ENCODE measurements around the gene ERICH3.
"Not testable (repeated sequence)": the region's sequence is repeated elsewhere in the genome, so short reads cannot be mapped to it uniquely, and the experiment has no call there.

Gene ERICH3

DNA sequence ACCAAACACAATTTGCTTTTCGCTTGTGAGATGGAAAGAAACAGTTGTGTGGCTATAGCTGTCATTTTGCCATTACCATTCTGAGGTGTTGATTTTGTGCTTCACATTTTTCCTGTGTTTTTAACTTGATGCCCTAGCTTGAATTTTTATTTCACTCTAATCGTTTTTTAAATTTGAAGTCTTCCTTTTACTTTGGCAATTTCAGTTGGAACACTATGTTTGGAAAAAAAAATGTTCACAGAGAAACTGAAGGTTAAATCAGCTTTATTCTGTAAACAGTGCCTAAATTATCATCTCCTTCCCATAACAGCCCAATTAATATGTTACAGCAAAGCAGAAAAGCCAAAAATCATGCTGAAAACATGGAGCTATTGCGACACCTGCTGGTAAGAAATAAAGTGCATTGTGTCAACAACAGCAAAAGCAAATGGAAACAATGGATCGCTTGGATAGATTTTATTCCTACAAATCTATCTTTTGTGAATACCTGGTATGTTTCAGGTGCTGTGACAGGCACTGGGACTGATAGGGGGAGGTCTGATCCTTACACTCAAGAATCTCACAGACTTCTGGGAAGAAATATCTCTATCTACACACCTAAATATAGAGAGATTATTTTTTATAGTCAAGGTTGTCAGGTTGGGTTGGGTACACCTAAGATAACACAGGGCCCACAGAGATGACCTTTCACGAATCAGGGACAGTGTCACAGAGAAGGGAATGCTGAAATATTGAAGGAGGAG lies 16.2 kb upstream of the ERICH3 start:
- H3K4me3 Mint-ChIP-seq = no peak overlapping the region
- ATAC-seq = no peak
- no peak overlapping the region for H3K27ac Mint-ChIP-seq
- no peaks in the 10 kb centered on the region for H3K36me3 Mint-ChIP-seq
- H3K9me3 Mint-ChIP-seq = no peaks in the 10 kb centered on the region
- H3K4me1 Mint-ChIP-seq = peaks cover 6% of the 10 kb centered on the region
- no peaks in the 10 kb centered on the region for H3K27me3 Mint-ChIP-seq

DNA sequence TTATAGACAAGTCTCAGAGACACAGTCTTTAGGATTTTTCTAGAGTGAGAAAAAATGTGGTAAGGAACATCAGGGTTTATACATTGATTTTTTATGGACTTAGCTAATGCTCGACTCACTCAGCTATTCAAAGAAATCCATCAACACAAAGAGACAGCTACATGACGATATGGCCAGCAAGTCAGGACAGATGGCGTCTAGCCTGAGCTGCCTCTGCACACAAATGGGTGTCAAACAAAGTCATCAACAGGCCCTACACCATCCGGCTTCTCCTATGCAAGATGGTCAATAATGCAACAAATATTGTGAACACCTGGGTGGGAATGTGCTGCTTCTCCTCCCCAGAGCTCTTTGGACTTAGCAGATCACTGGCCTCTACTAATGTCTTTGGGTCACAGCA lies 13.3 kb upstream of the ERICH3 start:
- no peak overlapping the region for H3K27ac Mint-ChIP-seq
- H3K36me3 Mint-ChIP-seq = no peaks in the 10 kb centered on the region
- H3K4me1 Mint-ChIP-seq = peaks cover 6% of the 10 kb centered on the region
- no peaks in the 10 kb centered on the region for H3K9me3 Mint-ChIP-seq
- ATAC-seq = no peak
- no peak overlapping the region for H3K4me3 Mint-ChIP-seq
- H3K27me3 Mint-ChIP-seq = no peaks in the 10 kb centered on the region

DNA sequence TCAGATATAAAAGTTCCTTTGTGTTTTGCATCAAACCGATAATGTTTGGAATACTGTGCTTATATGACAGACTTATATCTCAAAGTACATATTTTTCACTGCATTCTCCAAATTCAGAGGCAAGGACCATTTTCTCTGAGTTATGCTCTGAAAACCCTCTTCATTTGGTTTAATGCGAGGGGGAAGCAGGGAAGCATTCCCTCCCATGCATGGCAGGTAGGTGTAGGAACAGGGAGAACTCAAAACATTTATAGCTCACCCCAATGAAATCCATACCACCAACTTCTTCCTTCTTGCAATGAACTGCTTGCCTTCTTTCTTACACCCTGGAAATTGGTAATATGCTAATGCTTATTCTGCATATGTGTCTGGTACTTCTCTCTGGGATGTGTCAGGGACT lies 10.7 kb upstream of the ERICH3 start:
- H3K27me3 Mint-ChIP-seq = no peaks in the 10 kb centered on the region
- no peaks in the 10 kb centered on the region for H3K9me3 Mint-ChIP-seq
- ATAC-seq = no peak
- H3K4me1 Mint-ChIP-seq = peaks cover 16% of the 10 kb centered on the region
- H3K36me3 Mint-ChIP-seq = no peaks in the 10 kb centered on the region
- no peak overlapping the region for H3K27ac Mint-ChIP-seq
- no peak overlapping the region for H3K4me3 Mint-ChIP-seq

DNA sequence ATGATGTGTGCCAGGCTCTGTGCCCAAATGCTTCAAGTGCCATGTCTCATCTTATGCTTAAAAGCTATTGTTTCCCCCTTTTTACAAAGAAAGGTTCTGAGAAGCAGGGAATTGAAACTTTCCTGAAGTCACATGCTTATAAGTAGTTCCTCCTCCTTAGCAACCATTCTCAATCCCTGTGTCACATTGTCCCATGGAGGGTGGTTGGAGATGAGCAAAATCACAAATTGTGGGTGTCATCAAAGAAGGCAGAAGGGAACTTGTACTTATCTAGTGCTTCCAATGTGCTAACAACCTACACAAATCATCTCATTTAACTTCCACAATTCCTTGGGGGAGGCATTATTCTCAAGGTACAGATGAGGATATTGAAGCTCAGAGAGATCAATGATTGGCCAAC lies 10.1 kb upstream of the ERICH3 start:
- peaks cover 16% of the 10 kb centered on the region for H3K4me1 Mint-ChIP-seq
- no peak overlapping the region for H3K27ac Mint-ChIP-seq
- no peaks in the 10 kb centered on the region for H3K27me3 Mint-ChIP-seq
- ATAC-seq = no peak
- H3K4me3 Mint-ChIP-seq = no peak overlapping the region
- no peaks in the 10 kb centered on the region for H3K36me3 Mint-ChIP-seq
- H3K9me3 Mint-ChIP-seq = no peaks in the 10 kb centered on the region

DNA sequence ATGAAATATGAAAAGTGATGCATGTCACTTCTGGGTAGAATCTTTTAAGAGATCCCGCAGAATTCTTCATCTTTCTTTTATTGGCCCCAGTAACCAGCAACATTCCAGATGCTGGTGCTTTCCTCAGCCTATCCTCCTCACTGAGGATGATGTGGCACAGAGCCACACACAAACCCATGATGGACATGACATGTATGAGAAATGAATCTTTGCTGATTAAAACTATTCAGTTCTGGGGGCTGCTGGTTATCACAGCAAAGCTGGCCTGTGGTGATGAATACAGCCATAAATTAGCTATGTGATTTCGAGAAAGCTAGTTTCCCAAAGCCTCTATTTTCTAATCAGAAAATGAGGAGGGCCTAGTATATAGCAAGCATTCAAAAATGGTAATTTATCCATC lies 8.3 kb upstream of the ERICH3 start:
- Mint-ChIP-seq H3K4me3 (no peak overlapping the region), H3K27me3 (no peaks in the 10 kb centered on the region), H3K4me1 (peaks cover 16% of the 10 kb centered on the region), H3K36me3 (no peaks in the 10 kb centered on the region), H3K9me3 (no peaks in the 10 kb centered on the region), H3K27ac (no peak overlapping the region)
- ATAC-seq = no peak

DNA sequence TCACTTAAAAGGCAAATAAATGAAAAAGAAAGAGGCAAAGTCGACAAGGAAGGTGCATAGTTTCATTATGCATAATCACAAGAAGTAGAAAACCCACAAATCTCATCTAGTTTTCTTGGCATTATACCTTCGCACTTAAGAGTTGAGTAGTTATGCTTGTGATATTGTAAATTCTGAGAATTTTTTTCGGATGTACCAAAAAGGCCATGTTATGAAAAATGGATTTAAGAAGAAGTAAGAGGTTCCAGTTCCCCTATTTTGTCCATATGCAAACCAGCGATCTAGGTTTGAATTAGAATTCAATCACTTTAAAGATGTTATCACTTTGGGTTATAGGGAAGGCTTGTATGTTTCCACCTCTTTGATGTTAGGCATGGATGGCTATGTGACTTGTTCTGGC lies 7.9 kb upstream of the ERICH3 start:
- Mint-ChIP-seq H3K36me3 (no peaks in the 10 kb centered on the region), H3K4me3 (no peak overlapping the region), H3K4me1 (peaks cover 16% of the 10 kb centered on the region), H3K27ac (no peak overlapping the region), H3K27me3 (no peaks in the 10 kb centered on the region), H3K9me3 (no peaks in the 10 kb centered on the region)
- ATAC-seq = peak; percentile 86

DNA sequence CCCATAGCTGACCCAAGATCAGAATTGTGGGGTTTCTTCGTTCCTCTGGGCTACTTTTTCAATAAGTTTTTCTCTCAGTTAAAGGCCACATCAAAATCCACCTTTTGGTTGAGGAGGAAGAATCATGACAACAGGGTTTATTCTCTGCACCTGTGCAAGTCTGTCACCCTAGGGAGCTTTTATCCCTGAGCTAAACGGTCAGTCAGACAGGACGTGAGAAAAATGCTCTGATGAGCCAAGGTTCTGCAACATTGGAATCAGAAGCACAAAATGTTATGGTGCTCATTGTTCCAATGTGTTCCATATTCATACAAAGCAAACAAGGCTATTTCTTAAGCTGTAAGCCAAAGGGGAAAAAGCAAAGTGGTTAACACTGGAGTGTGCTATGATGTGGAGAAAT lies 7.4 kb upstream of the ERICH3 start:
- no peak overlapping the region for H3K4me3 Mint-ChIP-seq
- H3K27me3 Mint-ChIP-seq = no peaks in the 10 kb centered on the region
- no peaks in the 10 kb centered on the region for H3K9me3 Mint-ChIP-seq
- ATAC-seq = peak; percentile 31
- H3K36me3 Mint-ChIP-seq = no peaks in the 10 kb centered on the region
- H3K4me1 Mint-ChIP-seq = peaks cover 16% of the 10 kb centered on the region
- no peak overlapping the region for H3K27ac Mint-ChIP-seq

DNA sequence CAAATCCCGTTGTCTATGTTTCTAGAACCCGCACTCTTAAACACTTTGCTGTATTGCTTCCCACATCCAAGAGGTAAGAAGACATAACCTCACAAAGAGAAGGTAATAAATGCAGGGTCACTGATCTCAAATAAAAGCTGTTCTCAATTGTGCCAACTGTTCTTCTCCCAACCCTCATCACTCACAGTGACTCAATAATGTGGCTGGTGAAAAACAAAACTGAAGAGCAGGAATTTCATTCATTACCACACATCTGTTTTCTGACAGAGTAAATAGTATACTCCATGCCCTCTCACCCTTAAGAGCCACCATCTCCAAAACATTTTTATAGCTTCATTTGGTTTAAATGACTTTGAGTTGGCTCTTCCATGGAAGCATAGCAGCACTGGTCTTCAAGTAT lies 6.2 kb upstream of the ERICH3 start:
- no peak overlapping the region for H3K4me3 Mint-ChIP-seq

DNA sequence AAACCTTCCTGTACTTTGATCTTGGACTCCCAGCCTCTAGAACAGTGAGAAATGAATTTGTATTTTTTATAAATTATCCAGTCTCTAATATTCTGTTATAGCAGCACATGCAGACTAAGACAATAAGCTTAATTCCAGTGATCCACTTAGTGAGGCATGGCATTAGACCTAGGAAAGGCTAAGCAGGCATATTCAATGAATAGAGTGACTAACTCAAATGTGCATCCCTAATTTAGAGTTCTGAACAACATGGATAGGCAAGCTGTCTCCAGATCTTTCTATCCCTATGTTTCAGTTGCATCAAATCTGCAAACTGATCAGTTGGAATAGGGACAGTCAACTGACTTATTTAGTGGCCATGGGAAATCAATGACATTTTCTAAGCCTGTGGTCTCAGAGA lies 4.3 kb upstream of the ERICH3 start:
- no peak for ATAC-seq
- Mint-ChIP-seq H3K4me3 (no peak overlapping the region), H3K36me3 (no peaks in the 10 kb centered on the region), H3K27me3 (peaks cover 13% of the 10 kb centered on the region), H3K9me3 (no peaks in the 10 kb centered on the region), H3K27ac (no peak overlapping the region), H3K4me1 (peaks cover 37% of the 10 kb centered on the region)

More for the DNA sequence above, 6.2 kb upstream of the ERICH3 start:
- Mint-ChIP-seq H3K9me3 (no peaks in the 10 kb centered on the region), H3K27me3 (no peaks in the 10 kb centered on the region), H3K4me1 (peaks cover 18% of the 10 kb centered on the region), H3K36me3 (no peaks in the 10 kb centered on the region), H3K27ac (no peak overlapping the region)
- no peak for ATAC-seq

DNA sequence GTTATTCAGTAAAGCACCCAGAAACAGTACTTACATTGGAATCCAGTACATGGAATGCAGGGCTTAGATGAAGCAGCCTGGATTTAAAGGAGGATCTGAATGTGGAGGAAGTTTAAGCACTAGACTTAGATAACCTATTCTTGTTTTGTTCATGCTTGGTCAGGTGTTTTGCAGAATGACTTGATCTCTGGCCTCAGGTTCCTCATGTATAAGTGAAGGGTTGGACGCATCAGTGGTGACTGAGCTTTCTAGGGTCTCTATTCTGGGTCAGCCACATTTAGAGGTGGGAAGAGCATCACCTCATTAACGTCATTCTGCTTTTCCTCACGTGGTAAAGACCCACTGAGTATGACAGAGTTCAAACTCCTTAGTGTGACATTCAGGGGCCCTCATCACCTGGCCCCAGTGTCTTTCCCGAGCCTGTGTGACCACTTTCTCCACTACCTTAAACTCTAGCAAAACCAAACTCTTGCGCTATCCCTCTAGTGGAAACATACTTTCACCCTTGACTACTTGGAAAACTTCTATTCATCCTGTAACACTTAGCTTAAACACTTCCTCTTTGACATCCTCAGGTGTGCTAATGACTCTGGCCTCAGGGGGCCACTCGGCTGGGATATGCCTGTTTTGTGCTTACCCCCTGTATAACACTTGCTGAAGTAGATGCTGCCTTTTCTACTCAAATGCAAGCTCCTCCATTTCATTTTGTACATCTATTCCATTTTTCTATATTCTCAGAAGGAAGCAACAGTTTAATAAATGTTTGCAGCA lies 871 bp upstream of the ERICH3 start:
- H3K4me1 Mint-ChIP-seq = peaks cover 25% of the 10 kb centered on the region
- H3K27ac Mint-ChIP-seq = no peak overlapping the region
- peaks cover 5% of the 10 kb centered on the region for H3K9me3 Mint-ChIP-seq
- peak; percentile 69 for ATAC-seq
- peaks cover 7% of the 10 kb centered on the region for H3K36me3 Mint-ChIP-seq
- peak overlapping the region; percentile 67 for H3K4me3 Mint-ChIP-seq
- peaks cover 21% of the 10 kb centered on the region for H3K27me3 Mint-ChIP-seq

DNA sequence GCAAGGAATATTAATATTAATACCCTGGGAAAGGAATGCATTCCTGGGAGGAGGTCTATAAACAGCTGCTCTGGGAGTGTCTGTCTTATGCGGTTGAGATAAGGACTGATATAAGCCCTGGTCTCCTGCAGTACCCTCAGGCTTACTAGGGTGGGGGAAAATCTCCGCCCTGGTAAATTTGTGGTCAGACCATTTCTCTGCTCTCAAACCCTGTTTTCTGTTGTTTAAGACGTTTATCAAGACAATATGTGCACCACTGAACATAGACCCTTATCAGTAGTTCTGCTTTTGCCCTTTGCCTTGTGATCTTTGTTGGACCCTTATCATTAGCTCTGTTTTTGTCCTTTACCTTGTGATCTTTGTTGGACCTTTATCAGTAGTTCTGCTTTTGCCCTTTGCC lies 2.7 kb downstream of the ERICH3 start:
- H3K27ac Mint-ChIP-seq, H3K4me3 Mint-ChIP-seq, ATAC-seq, H3K9me3 Mint-ChIP-seq, H3K36me3 Mint-ChIP-seq: not testable (repeated sequence)
- H3K27me3 Mint-ChIP-seq = peaks cover 21% of the 10 kb centered on the region
- H3K4me1 Mint-ChIP-seq = peaks cover 25% of the 10 kb centered on the region

DNA sequence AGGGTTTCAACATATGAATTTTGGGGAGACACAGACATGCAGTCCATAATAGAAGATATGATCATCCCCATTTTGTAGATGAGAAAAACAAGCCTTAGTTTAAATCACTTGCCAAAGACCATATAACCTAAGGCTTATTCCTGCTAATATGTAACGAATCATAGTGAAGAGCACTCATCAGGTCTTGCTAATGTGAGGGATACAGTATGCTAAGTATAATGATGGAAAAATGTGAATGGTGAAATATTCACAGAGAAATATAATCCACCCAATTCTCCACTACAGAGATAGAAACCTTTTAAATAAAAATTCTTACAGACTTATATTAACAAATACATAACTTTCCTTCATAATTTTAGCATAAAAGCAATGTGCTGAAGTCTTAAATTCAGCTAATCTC lies 18.9 kb downstream of the ERICH3 start:
- Mint-ChIP-seq H3K4me1 (peaks cover 34% of the 10 kb centered on the region), H3K27me3 (no peaks in the 10 kb centered on the region), H3K27ac (no peak overlapping the region), H3K36me3 (peaks cover 6% of the 10 kb centered on the region), H3K9me3 (peaks cover 7% of the 10 kb centered on the region), H3K4me3 (no peak overlapping the region)
- ATAC-seq = no peak

DNA sequence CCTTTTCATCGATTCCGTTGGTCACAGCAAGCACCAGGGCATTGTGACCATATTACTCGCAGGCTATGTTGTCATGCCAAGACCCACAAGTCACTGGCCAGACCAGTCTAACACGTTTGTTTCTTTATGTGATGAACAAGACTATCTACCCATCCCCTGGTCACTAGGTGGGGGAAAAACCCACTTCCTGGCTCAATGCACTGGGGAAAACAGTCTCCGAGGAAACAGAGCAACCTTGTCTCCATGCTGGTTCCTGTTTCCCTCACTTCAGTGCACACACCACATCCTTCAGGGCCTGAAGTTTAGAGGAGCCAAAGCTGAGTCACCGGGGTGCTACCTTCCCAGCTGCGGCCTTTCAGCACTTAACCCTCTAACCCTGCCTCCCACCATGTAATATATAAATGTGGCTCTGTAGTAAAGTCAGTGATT lies 20.9 kb downstream of the ERICH3 start:
- H3K9me3 Mint-ChIP-seq = no peaks in the 10 kb centered on the region
- H3K27me3 Mint-ChIP-seq = no peaks in the 10 kb centered on the region
- peak; percentile 99 for ATAC-seq
- H3K36me3 Mint-ChIP-seq = no peaks in the 10 kb centered on the region
- H3K4me3 Mint-ChIP-seq = peak overlapping the region; percentile 59
- peaks cover 34% of the 10 kb centered on the region for H3K4me1 Mint-ChIP-seq
- peak overlapping the region; percentile 72 for H3K27ac Mint-ChIP-seq

DNA sequence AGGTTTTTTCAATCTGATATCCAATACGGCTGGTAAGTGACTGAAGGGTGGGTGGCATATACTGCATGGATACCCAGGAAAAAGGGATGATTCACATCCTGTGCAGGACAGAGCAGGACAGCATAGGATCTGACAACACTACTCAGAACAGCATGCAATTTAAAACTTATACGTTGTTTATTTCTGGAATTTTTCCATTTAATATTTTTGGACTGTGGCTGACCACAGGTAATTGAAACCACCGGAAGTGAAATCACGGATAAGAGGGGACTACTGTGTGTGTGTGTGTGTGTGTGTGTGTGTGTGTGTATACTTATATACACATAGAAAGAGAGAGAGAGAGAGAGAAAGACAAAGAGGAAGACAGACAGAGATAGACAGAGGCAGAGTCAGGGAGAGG lies 23.0 kb downstream of the ERICH3 start:
- peak overlapping the region; percentile 22 for H3K27ac Mint-ChIP-seq
- ATAC-seq = no peak
- H3K4me1 Mint-ChIP-seq = peaks cover 34% of the 10 kb centered on the region
- H3K4me3 Mint-ChIP-seq = no peak overlapping the region
- H3K27me3 Mint-ChIP-seq = no peaks in the 10 kb centered on the region
- H3K36me3 Mint-ChIP-seq = no peaks in the 10 kb centered on the region
- no peaks in the 10 kb centered on the region for H3K9me3 Mint-ChIP-seq

DNA sequence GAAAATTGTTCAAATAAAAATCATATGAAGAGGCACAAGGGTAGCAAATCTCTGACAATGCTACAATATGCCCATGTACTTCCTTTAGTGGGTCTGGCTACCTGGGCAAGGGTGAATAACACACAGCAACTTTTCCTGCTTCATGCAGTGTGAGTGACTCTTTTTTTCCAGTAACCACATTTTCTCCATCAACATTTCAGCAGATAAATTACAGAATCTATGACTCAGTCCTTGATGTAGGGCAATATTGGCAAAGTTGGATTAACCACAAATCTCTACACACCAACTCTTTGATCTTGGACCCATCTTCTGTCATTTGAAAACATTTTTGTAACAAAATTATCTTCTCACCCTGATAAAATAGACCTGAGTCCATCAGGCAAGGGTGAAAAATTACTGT lies 31.7 kb downstream of the ERICH3 start:
- Mint-ChIP-seq H3K9me3 (no peaks in the 10 kb centered on the region), H3K4me1 (no peaks in the 10 kb centered on the region), H3K27me3 (no peaks in the 10 kb centered on the region), H3K27ac (no peak overlapping the region), H3K36me3 (no peaks in the 10 kb centered on the region), H3K4me3 (no peak overlapping the region)
- ATAC-seq = no peak

DNA sequence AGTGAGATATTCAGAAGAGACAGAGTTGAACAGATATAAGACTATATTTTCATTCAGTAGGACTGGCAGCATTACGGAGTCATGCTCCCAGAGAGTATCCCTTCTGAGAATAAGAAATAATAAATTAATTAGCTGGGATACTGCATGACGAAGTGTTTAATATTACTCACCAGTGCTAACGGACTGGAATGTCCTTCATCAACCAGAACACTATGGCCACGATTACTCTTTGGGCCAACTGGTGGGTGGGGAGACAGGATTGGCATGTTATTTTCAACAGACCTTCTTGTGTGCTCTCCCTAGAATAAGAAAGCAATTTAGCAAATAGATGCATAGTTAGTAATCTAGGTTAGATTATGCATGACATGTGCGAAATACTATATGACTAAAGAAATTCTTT lies 32.4 kb downstream of the ERICH3 start:
- Mint-ChIP-seq H3K27ac (no peak overlapping the region), H3K4me3 (no peak overlapping the region), H3K4me1 (no peaks in the 10 kb centered on the region), H3K27me3 (no peaks in the 10 kb centered on the region), H3K36me3 (no peaks in the 10 kb centered on the region), H3K9me3 (no peaks in the 10 kb centered on the region)
- no peak for ATAC-seq
